ENCODE measurements around the gene DDX25.

Gene DDX25

GRCh38 chr11:125939081-125939521 lies 34.8 kb downstream of the DDX25 start:
- Histone ChIP-seq H3K23ac (ENCODE audit: low read length) (no peak overlapping the region), H4K8ac (ENCODE audit: low read depth, low read length) (no peak overlapping the region), H4K5ac (ENCODE audit: low read length) (no peak overlapping the region), H2BK120ac (ENCODE audit: low read depth, low read length) (no peak overlapping the region), H3K4ac (ENCODE audit: low read depth, low read length) (no peak overlapping the region), H3K36me3 (ENCODE audit: control insufficient read depth, insufficient read depth, low read length) (no peaks in the 10 kb centered on the region), H3K79me1 (ENCODE audit: low read length) (no peaks in the 10 kb centered on the region), H3K18ac (ENCODE audit: low read length) (no peak overlapping the region), H2BK15ac (replicated peaks; ENCODE audit: low read depth) (no peak overlapping the region), H2AK5ac (ENCODE audit: low read length) (no peak overlapping the region), H2BK5ac (ENCODE audit: low read length) (no peak overlapping the region), H3K56ac (ENCODE audit: low read length) (no peak overlapping the region), H3K27me3 (ENCODE audit: insufficient read depth, low read length, poor library complexity) (no peaks in the 10 kb centered on the region), H3K4me1 (ENCODE audit: control insufficient read depth, low read depth, low read length) (peaks cover 6% of the 10 kb centered on the region), H3K4me3 (ENCODE audit: low read length) (no peak overlapping the region), H3K4me2 (ENCODE audit: low read length) (no peak overlapping the region), H3K9ac (ENCODE audit: low read length) (no peak overlapping the region), H3K79me2 (ENCODE audit: control insufficient read depth, insufficient read depth, low read length) (no peaks in the 10 kb centered on the region), H3K27ac (ENCODE audit: low read depth, low read length) (no peak overlapping the region)
- DNase-seq, result peak; percentile 91
- WGBS (ENCODE audit: extremely low coverage, insufficient coverage, low lambda C conversion rate), result no CpG with 5 or more reads among the region's 4 CpGs

- H3K9ac ChIP-seq (ENCODE audit: low read length), result no peak overlapping the region
- WGBS (ENCODE audit: extremely low coverage, insufficient coverage, low lambda C conversion rate), result no CpG with 5 or more reads among the region's 4 CpGs
- H3K18ac ChIP-seq (ENCODE audit: low read length), result no peak overlapping the region
- H3K4me3 ChIP-seq (ENCODE audit: low read length), result no peak overlapping the region
- H3K23ac ChIP-seq (ENCODE audit: low read length), result no peak overlapping the region
- no peaks in the 10 kb centered on the region for H3K79me1 ChIP-seq (ENCODE audit: low read length)
- no peaks in the 10 kb centered on the region for H3K27me3 ChIP-seq (ENCODE audit: insufficient read depth, low read length, poor library complexity)
- no peak overlapping the region for H3K4me2 ChIP-seq (ENCODE audit: low read length)
- no peak overlapping the region for H4K8ac ChIP-seq (ENCODE audit: low read depth, low read length)
- H2BK120ac ChIP-seq (ENCODE audit: low read depth, low read length), result no peak overlapping the region
- no peaks in the 10 kb centered on the region for H3K79me2 ChIP-seq (ENCODE audit: control insufficient read depth, insufficient read depth, low read length)
- H3K4me1 ChIP-seq (ENCODE audit: control insufficient read depth, low read depth, low read length), result peaks cover 6% of the 10 kb centered on the region
- no peak overlapping the region for H2BK15ac ChIP-seq (replicated peaks; ENCODE audit: low read depth)
- H3K27ac ChIP-seq (ENCODE audit: low read depth, low read length), result no peak overlapping the region
- H3K4ac ChIP-seq (ENCODE audit: low read depth, low read length), result no peak overlapping the region
- DNase-seq, result no peak
- no peak overlapping the region for H3K56ac ChIP-seq (ENCODE audit: low read length)
- H2BK5ac ChIP-seq (ENCODE audit: low read length), result no peak overlapping the region
- no peak overlapping the region for H2AK5ac ChIP-seq (ENCODE audit: low read length)
- no peak overlapping the region for H4K5ac ChIP-seq (ENCODE audit: low read length)
- H3K36me3 ChIP-seq (ENCODE audit: control insufficient read depth, insufficient read depth, low read length), result no peaks in the 10 kb centered on the region
These were observed 35.8 kb downstream of the DDX25 start for GRCh38 chr11:125940145-125940544.

- Histone ChIP-seq H3K4me3 (ENCODE audit: low read length) (no peak overlapping the region), H3K36me3 (ENCODE audit: control insufficient read depth, insufficient read depth, low read length) (no peaks in the 10 kb centered on the region), H4K8ac (ENCODE audit: low read depth, low read length) (no peak overlapping the region), H4K5ac (ENCODE audit: low read length) (no peak overlapping the region), H3K4me1 (ENCODE audit: control insufficient read depth, low read depth, low read length) (peaks cover 6% of the 10 kb centered on the region), H2BK120ac (ENCODE audit: low read depth, low read length) (no peak overlapping the region), H3K27me3 (ENCODE audit: insufficient read depth, low read length, poor library complexity) (no peaks in the 10 kb centered on the region), H3K79me1 (ENCODE audit: low read length) (no peaks in the 10 kb centered on the region), H3K56ac (ENCODE audit: low read length) (no peak overlapping the region), H2BK15ac (replicated peaks; ENCODE audit: low read depth) (no peak overlapping the region), H3K27ac (ENCODE audit: low read depth, low read length) (no peak overlapping the region), H2AK5ac (ENCODE audit: low read length) (no peak overlapping the region), H3K4me2 (ENCODE audit: low read length) (no peak overlapping the region), H3K4ac (ENCODE audit: low read depth, low read length) (no peak overlapping the region), H3K18ac (ENCODE audit: low read length) (no peak overlapping the region), H3K23ac (ENCODE audit: low read length) (no peak overlapping the region), H2BK5ac (ENCODE audit: low read length) (no peak overlapping the region), H3K79me2 (ENCODE audit: control insufficient read depth, insufficient read depth, low read length) (no peaks in the 10 kb centered on the region), H3K9ac (ENCODE audit: low read length) (no peak overlapping the region)
- DNase-seq, result no peak
- WGBS (ENCODE audit: extremely low coverage, insufficient coverage, low lambda C conversion rate), result no CpG with 5 or more reads among the region's 4 CpGs
These were observed 36.9 kb downstream of the DDX25 start for GRCh38 chr11:125941267-125941618.

GRCh38 chr11:125941619-125942611 lies 37.6 kb downstream of the DDX25 start:
- H3K23ac ChIP-seq (ENCODE audit: low read length), result no peak overlapping the region
- no peaks in the 10 kb centered on the region for H3K27me3 ChIP-seq (ENCODE audit: insufficient read depth, low read length, poor library complexity)
- no peak overlapping the region for H3K18ac ChIP-seq (ENCODE audit: low read length)
- no peaks in the 10 kb centered on the region for H3K79me2 ChIP-seq (ENCODE audit: control insufficient read depth, insufficient read depth, low read length)
- no peak overlapping the region for H2BK5ac ChIP-seq (ENCODE audit: low read length)
- H3K56ac ChIP-seq (ENCODE audit: low read length), result peak overlapping the region; percentile 78
- no peak overlapping the region for H2BK120ac ChIP-seq (ENCODE audit: low read depth, low read length)
- peak; percentile 81 for DNase-seq
- no peak overlapping the region for H3K4ac ChIP-seq (ENCODE audit: low read depth, low read length)
- no peak overlapping the region for H3K4me3 ChIP-seq (ENCODE audit: low read length)
- H3K4me2 ChIP-seq (ENCODE audit: low read length), result no peak overlapping the region
- peak overlapping the region; percentile 21 for H3K27ac ChIP-seq (ENCODE audit: low read depth, low read length)
- no peak overlapping the region for H3K9ac ChIP-seq (ENCODE audit: low read length)
- H2BK15ac ChIP-seq (replicated peaks; ENCODE audit: low read depth), result no peak overlapping the region
- no peaks in the 10 kb centered on the region for H3K79me1 ChIP-seq (ENCODE audit: low read length)
- H4K8ac ChIP-seq (ENCODE audit: low read depth, low read length), result no peak overlapping the region
- no peaks in the 10 kb centered on the region for H3K36me3 ChIP-seq (ENCODE audit: control insufficient read depth, insufficient read depth, low read length)
- no peak overlapping the region for H2AK5ac ChIP-seq (ENCODE audit: low read length)
- H3K4me1 ChIP-seq (ENCODE audit: control insufficient read depth, low read depth, low read length), result peaks cover 6% of the 10 kb centered on the region
- H4K5ac ChIP-seq (ENCODE audit: low read length), result no peak overlapping the region
- WGBS (ENCODE audit: extremely low coverage, insufficient coverage, low lambda C conversion rate), result no CpG with 5 or more reads among the region's 20 CpGs

- Histone ChIP-seq H3K27ac (ENCODE audit: low read depth, low read length) (no peak overlapping the region), H3K79me2 (ENCODE audit: control insufficient read depth, insufficient read depth, low read length) (no peaks in the 10 kb centered on the region), H3K4me3 (ENCODE audit: low read length) (no peak overlapping the region), H3K27me3 (ENCODE audit: insufficient read depth, low read length, poor library complexity) (no peaks in the 10 kb centered on the region), H3K56ac (ENCODE audit: low read length) (no peak overlapping the region), H3K18ac (ENCODE audit: low read length) (no peak overlapping the region), H4K8ac (ENCODE audit: low read depth, low read length) (no peak overlapping the region), H3K36me3 (ENCODE audit: control insufficient read depth, insufficient read depth, low read length) (no peaks in the 10 kb centered on the region), H3K4me1 (ENCODE audit: control insufficient read depth, low read depth, low read length) (peaks cover 6% of the 10 kb centered on the region), H3K79me1 (ENCODE audit: low read length) (no peaks in the 10 kb centered on the region), H2BK15ac (replicated peaks; ENCODE audit: low read depth) (no peak overlapping the region), H3K4ac (ENCODE audit: low read depth, low read length) (no peak overlapping the region), H3K23ac (ENCODE audit: low read length) (no peak overlapping the region), H2BK5ac (ENCODE audit: low read length) (no peak overlapping the region), H3K4me2 (ENCODE audit: low read length) (no peak overlapping the region), H4K5ac (ENCODE audit: low read length) (no peak overlapping the region), H2AK5ac (ENCODE audit: low read length) (no peak overlapping the region), H3K9ac (ENCODE audit: low read length) (no peak overlapping the region), H2BK120ac (ENCODE audit: low read depth, low read length) (no peak overlapping the region)
- no peak for DNase-seq
- WGBS (ENCODE audit: extremely low coverage, insufficient coverage, low lambda C conversion rate), result no CpG with 5 or more reads among the region's 12 CpGs
These were observed 38.6 kb downstream of the DDX25 start for GRCh38 chr11:125942771-125943428.

Measured in mesendoderm (in vitro differentiated cells).